Measurements from ENCODE around the gene KCNMA1. TPM values are rescaled to one million over a fixed set of nuclear protein-coding genes. Genes with fewer than 3 reads are reported as not detected.

KCNMA1 gene
- total RNA-seq, 1 experiment from 2014 or later = 1.8 TPM

DNA sequence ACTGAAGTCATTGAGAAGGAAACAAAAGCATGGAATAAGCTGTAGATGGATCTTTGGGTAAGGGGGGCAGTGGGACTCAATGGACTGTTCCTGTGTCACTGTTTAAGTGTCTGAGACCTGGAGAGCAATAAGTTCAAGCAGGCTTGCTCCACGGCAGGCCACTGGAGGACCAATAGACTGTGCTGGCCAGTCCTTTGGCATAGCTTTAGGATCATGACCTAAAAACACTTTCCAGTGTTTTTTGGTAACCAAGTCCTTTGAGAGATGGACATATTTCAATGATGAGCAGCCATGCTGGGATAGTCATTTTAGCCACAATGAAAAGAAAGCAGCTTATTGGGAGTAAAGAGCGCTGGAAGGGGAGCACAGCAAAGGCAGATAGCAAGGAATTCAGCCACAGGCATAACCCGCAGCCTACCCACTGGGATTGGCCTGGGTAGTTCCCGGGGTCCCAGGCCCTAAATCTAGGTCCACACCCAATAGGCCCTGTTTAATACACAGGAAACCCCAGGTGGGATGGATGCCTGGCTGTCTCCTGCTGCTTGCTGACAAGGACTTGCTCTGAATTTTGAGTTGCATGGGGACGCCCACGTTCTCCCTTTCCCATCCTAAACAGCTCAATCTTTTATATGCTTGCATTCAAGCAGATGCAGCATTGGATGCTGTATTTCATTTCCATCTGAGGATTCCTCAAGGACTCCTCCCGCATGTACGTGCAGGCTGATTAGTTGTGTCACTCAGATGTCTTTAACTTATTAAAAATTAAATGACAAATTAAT lies 727.2 kb downstream of the KCNMA1 start:
- no peak for DNase-seq (ENCODE audit: low read depth in 1 of 2, low spot score in 2 of 2)
- Histone ChIP-seq H3K27ac (no peak overlapping the region), H3K4me1 (replicated peaks) (no peaks in the 10 kb centered on the region), H3K27me3 (replicated peaks) (no peaks in the 10 kb centered on the region; the same call in 1 of the 2 replicates), H3K36me3 (no peaks in the 10 kb centered on the region), H3K9me3 (replicated peaks) (no peaks in the 10 kb centered on the region), H3K4me3 (no peak overlapping the region)

DNA sequence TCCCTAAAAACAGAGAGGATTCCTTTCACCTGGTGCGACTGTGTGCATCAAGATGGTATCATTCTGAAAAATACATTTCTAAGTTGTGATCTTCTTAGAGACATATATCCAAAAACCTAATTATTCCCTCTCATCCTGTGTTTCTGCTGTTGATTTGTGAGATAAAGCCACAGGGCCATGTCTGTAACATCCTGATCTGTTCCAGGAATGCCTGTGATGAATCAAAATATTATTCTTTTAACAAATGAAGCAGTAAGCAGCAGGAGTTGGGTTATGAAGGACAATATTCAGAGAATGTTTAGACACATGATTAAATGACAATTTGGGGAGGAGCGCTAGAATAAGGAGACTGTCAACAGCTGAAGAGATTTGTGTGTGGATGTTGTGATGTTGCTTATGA lies 731.4 kb downstream of the KCNMA1 start:
- H3K4me1 ChIP-seq (replicated peaks) = no peaks in the 10 kb centered on the region

DNA sequence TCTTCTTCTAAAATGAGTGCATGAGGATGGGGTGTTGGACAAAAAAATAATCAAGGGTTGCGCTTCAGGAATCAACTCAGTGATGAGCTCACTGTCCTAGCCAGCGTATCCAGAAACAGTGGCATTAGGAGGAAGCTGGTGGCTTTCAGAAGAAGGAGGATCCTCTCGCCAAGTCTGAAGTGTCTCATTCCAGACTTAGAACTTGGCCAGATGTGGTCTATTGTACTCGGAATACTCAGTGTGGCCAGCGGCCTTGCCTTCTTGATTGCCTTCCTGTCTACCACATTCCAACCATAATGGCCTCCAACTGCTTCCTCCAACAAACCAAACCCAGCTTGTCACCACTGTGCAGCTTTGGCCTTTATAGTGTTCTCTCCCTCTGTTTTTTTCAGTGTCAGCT lies 732.4 kb downstream of the KCNMA1 start:
- H3K36me3 ChIP-seq = no peaks in the 10 kb centered on the region
- H3K27me3 ChIP-seq (replicated peaks) = no peaks in the 10 kb centered on the region
- H3K4me1 ChIP-seq (replicated peaks) = no peaks in the 10 kb centered on the region
- H3K9me3 ChIP-seq (replicated peaks) = no peaks in the 10 kb centered on the region
- no peak overlapping the region for H3K27ac ChIP-seq
- DNase-seq (ENCODE audit: low read depth in 1 of 2, low spot score in 2 of 2) = no peak
- H3K4me3 ChIP-seq = no peak overlapping the region

More for the DNA sequence above, 731.4 kb downstream of the KCNMA1 start:
- DNase-seq (ENCODE audit: low read depth in 1 of 2, low spot score in 2 of 2) = no peak
- Histone ChIP-seq H3K36me3 (no peaks in the 10 kb centered on the region), H3K4me3 (no peak overlapping the region), H3K9me3 (replicated peaks) (no peaks in the 10 kb centered on the region), H3K27ac (no peak overlapping the region), H3K27me3 (replicated peaks) (no peaks in the 10 kb centered on the region)

DNA sequence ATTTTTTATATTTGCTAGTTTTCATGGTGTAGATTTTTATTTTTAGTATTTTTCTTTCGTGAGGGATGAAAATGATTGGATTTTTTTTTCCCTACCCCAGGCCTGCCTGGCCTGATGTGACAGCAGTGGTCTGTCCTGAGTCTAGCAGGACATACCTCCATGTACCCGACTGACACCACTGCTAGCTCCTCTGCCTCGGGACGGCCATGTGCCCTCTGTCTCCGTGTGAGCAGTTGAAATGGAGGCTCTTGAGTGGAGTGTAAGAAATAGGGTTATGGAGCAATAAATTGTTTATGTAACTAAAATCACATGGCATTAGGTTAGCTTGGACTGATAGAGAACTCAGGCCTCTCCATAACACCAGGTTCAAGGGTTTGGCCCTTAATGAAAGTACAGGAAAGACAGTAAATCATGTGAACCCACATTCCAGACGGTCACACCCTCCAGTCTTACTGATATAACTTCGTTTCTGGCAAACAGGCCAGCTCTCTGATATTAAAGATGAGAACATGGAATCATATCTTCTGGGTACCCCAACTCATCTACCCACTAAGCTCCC lies 734.1 kb downstream of the KCNMA1 start:
- Histone ChIP-seq H3K36me3 (no peaks in the 10 kb centered on the region), H3K9me3 (replicated peaks) (no peaks in the 10 kb centered on the region)
- DNase-seq (ENCODE audit: low read depth in 1 of 2, low spot score in 2 of 2) = no peak

DNA sequence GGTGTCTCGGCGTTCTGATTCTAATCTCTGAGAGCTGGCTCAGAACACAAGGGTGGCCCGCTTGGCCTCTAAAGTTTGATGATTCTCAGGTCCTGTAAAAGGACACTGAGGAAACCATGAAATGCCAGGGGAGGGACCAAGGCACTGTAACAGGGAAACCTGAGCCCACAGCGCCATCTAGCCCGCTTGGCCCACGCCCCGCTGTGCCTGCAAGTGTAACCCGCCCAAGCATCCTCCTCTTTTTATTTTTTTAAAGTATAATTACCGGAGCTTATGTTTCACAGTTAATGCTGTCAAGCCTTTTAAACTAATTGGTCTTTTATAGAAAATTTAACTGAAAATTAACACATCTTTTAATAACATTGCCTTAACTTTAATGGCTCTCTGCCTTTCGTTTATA lies 734.7 kb downstream of the KCNMA1 start:
- H3K27me3 ChIP-seq (replicated peaks) = no peaks in the 10 kb centered on the region
- H3K27ac ChIP-seq = no peak overlapping the region
- no peaks in the 10 kb centered on the region for H3K36me3 ChIP-seq
- no peak overlapping the region for H3K4me3 ChIP-seq
- peak in 1 of 2 experiments; percentile 52 for DNase-seq (ENCODE audit: low read depth in 1 of 2, low spot score in 2 of 2)
- H3K4me1 ChIP-seq (replicated peaks) = no peaks in the 10 kb centered on the region
- no peaks in the 10 kb centered on the region for H3K9me3 ChIP-seq (replicated peaks)

More for the DNA sequence above, 734.1 kb downstream of the KCNMA1 start:
- Histone ChIP-seq H3K27ac (no peak overlapping the region), H3K4me3 (no peak overlapping the region), H3K4me1 (replicated peaks) (no peaks in the 10 kb centered on the region), H3K27me3 (replicated peaks) (no peaks in the 10 kb centered on the region)

DNA sequence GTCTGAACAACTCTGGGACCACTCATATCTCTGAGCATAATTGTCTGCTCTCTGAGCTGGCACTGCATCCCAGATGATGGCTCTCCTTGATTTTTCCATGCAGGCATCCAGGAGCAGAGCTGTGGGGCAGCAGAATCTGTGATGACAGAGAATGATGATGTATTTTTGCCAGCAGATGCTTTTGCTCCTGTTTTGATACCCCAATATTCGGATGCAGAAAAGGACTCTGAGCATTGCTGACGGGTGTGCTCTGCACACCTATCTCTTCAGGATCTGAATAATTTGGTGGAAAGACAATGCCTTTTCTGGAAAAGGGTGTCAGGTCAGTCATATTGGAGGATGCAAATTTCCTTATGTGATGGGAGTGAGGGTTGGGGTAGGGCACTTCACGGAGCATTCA lies 735.9 kb downstream of the KCNMA1 start:
- Histone ChIP-seq H3K27me3 (replicated peaks) (no peaks in the 10 kb centered on the region), H3K36me3 (no peaks in the 10 kb centered on the region), H3K27ac (no peak overlapping the region), H3K4me3 (no peak overlapping the region), H3K9me3 (replicated peaks) (no peaks in the 10 kb centered on the region), H3K4me1 (replicated peaks) (no peaks in the 10 kb centered on the region)
- DNase-seq (ENCODE audit: low read depth in 1 of 2, low spot score in 2 of 2) = no peak

DNA sequence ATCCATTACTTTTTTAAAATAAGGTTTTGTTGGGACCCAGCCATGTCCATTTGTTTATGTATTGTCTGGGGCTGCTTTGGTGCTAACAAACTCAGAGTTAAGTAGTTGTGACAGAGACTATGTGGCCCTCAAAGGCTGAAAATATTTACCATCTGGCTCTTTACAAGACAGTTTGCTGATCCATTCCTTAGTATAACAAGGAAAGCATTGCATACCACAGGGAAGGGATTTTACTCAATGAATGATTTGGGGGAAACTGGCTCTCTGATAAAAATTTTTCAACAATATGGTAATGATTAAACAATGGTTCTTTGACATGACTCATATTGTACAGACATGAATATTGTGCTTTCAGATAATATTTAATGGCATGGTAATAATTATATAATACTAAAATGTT lies 738.1 kb downstream of the KCNMA1 start:
- Histone ChIP-seq H3K9me3 (replicated peaks) (no peaks in the 10 kb centered on the region), H3K4me1 (replicated peaks) (no peaks in the 10 kb centered on the region), H3K36me3 (no peaks in the 10 kb centered on the region), H3K27me3 (replicated peaks) (no peaks in the 10 kb centered on the region), H3K27ac (no peak overlapping the region), H3K4me3 (no peak overlapping the region)
- no peak for DNase-seq (ENCODE audit: low read depth in 1 of 2, low spot score in 2 of 2)

DNA sequence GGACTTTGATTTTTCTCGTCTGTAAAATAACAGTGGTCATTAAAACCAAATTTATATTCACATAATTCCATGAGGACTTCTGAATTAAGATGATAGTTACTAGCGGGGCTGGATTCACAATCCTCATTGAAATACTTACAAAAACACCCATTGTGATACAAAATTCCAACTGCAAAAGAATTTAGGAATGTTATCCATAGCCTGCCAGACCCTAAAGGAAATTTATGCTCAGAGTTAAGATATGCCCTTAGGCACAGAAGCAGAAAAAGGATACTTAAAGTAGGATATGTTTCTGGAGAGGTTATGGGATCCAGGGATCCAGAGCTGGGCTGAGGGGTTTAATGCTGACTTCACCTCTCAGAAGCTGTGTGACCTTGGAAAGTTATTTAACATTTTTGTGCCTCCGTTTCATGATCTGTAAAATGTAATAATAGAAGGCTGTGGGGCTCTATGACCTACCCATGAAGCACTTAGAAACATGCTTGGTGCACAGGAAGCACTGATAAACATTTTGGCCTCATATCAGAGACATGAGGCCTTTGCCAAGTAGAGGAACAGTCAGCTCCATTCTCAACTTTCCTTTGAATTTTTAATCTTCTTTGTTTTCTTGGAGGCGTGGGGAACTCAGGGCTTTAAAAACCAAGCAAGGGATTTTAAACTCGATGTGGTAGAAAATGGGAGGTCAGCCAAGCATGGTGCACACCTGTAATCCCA lies 744.7 kb downstream of the KCNMA1 start:
- DNase-seq (ENCODE audit: low read depth in 1 of 2, low spot score in 2 of 2) = no peak
- Histone ChIP-seq H3K4me3 (no peak overlapping the region), H3K27me3 (replicated peaks) (no peaks in the 10 kb centered on the region), H3K36me3 (no peaks in the 10 kb centered on the region), H3K27ac (no peak overlapping the region), H3K4me1 (replicated peaks) (no peaks in the 10 kb centered on the region), H3K9me3 (replicated peaks) (no peaks in the 10 kb centered on the region)

DNA sequence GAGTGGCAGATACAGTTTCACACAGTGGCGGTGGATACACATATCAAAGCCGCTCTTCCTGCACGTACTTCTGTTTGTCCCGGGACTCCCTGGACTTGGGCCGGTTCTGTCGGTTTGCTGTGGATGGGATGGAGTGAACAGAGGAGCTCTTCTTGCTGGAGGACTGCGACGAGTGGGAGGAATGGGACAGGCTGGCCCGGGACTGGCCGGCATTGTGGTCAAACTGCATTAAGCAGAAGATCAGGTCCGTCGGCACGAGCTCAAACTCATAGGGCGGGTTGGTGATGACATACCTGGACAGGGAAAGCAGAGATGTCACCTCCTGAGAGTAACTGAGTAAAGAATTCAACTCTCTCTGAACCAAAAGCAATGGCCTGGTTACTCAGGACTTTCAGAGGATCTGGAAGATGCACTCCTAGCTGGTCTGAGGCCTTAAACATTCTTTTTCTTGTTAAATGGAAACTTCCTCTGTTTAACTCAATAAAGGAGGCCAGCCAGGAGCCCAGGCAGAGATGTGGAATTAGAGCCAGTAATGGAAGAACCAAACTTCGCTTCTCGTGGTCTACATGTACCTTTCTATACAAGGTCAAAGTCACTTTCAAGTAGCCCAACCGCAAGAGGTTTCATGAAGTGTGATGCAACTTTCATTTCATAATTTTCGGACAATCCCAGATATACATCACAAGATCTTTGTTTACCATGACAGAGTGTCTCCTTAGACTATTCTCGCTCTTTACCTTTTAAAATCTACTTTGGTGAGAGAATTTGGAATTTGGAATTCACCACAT lies 750.2 kb downstream of the KCNMA1 start:
- Histone ChIP-seq H3K4me1 (replicated peaks) (no peaks in the 10 kb centered on the region), H3K4me3 (no peak overlapping the region), H3K27me3 (replicated peaks) (no peaks in the 10 kb centered on the region), H3K36me3 (no peaks in the 10 kb centered on the region), H3K27ac (no peak overlapping the region), H3K9me3 (replicated peaks) (no peaks in the 10 kb centered on the region)
- no peak for DNase-seq (ENCODE audit: low read depth in 1 of 2, low spot score in 2 of 2)

DNA sequence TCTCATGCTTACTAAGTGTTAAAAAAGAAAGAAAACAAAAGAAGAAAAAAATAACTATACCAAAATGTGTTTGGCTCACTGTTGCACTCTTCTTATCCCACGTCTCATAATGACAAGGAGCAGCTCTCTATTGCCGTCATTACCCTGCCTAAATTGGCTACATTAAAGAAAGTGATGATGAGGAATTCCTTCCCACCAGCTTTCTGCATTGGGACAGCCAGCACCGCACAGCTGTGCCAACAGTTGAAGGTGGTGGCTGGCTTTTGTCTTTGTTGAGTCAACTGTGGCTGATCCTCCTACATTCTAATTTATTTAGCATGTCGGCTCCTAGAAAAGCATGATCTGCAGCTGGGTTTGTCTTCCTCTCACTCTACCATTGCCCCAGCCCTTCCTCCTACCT lies 751.8 kb downstream of the KCNMA1 start:
- DNase-seq (ENCODE audit: low read depth in 1 of 2, low spot score in 2 of 2) = no peak
- H3K4me3 ChIP-seq = no peak overlapping the region
- no peaks in the 10 kb centered on the region for H3K4me1 ChIP-seq (replicated peaks)
- no peaks in the 10 kb centered on the region for H3K27me3 ChIP-seq (replicated peaks)
- no peaks in the 10 kb centered on the region for H3K9me3 ChIP-seq (replicated peaks)
- no peaks in the 10 kb centered on the region for H3K36me3 ChIP-seq
- H3K27ac ChIP-seq = no peak overlapping the region

DNA sequence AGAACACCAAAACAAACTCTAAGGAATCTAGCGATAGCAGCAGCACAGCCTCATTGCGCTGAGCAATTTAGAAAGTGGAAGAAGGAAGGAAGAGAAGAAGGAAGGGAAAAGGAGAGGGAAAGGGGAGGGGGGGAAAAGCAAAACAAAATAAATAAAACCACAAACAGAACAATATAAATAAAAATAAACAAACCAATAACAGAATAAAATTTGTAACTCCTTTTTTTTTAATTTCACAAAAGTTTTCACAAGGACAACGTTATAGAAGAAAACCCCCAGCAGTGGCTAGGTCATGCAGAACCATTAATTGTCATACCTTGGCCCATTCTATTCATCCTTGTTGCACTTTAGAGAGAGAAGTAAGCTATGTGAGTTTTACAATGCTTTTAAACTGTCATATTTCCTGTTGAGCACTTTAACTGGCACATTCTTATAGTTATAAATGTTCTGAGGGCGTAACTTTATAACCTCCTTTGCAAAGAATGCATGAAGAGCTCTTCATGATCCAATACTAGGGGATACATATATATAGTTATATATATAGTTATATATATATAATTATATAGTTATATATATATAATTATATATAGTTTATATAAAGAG lies 752.8 kb downstream of the KCNMA1 start:
- no peaks in the 10 kb centered on the region for H3K4me1 ChIP-seq (replicated peaks)
- DNase-seq (ENCODE audit: low read depth in 1 of 2, low spot score in 2 of 2) = no peak
- no peaks in the 10 kb centered on the region for H3K9me3 ChIP-seq (replicated peaks)
- H3K36me3 ChIP-seq = no peaks in the 10 kb centered on the region
- no peaks in the 10 kb centered on the region for H3K27me3 ChIP-seq (replicated peaks)
- no peak overlapping the region for H3K4me3 ChIP-seq
- H3K27ac ChIP-seq = no peak overlapping the region

DNA sequence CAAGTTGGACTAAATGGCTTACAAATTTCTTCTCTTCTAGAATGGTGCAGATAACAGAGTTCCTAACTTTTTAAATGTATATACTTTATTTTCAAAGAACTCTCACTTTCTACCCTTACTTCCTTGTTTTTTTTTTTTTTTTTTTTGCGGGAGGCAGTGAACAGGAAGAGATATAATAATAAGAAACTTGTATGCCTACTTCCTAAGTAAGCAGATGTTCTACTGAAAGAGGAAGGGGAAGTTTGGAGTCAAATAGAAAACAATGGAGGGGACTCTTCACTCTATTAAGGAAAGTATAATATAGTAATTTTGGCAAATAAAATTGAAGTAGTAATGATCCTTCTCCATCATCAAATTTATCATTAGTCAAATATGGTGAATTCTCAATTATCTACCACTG lies 754.0 kb downstream of the KCNMA1 start:
- Histone ChIP-seq H3K27ac (no peak overlapping the region), H3K27me3 (replicated peaks) (no peaks in the 10 kb centered on the region), H3K4me1 (replicated peaks) (no peaks in the 10 kb centered on the region), H3K9me3 (replicated peaks) (no peaks in the 10 kb centered on the region), H3K4me3 (no peak overlapping the region), H3K36me3 (no peaks in the 10 kb centered on the region)
- no peak for DNase-seq (ENCODE audit: low read depth in 1 of 2, low spot score in 2 of 2)

DNA sequence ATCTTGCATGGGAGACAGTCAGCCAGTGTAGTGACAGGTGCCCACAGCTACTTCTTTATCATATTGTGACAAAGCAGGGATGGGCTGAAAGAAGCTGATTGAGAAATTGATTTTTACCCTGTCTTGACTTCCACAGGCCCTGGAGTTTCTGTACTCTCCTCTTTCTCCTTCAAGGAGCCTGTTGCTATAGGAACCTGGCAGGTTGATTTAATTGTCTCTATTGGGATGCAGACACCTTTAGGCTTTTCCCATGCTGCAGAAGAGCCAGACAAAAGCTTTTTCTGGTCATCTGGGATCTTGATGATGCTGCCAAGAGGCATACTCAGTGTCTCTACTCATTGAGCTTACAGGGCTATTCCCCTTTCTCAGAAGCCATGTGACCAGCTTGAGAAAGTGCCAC lies 754.8 kb downstream of the KCNMA1 start:
- Histone ChIP-seq H3K9me3 (replicated peaks) (no peaks in the 10 kb centered on the region), H3K27me3 (replicated peaks) (no peaks in the 10 kb centered on the region), H3K4me1 (replicated peaks) (no peaks in the 10 kb centered on the region), H3K4me3 (no peak overlapping the region), H3K27ac (no peak overlapping the region), H3K36me3 (no peaks in the 10 kb centered on the region)
- DNase-seq (ENCODE audit: low read depth in 1 of 2, low spot score in 2 of 2) = no peak

All from SJSA1 (cell line).